K562 (cell line): Measurements from ENCODE around the gene AFAP1. TPM values are rescaled to one million over a fixed set of nuclear protein-coding genes. Genes with fewer than 3 reads are reported as not detected.

ENCODE experiments used
- ATAC-seq: fragments of 200-7000 bp; cut with Tn5 transposase; 3 replicates; pipeline ENCODE4 v1.9.1; 2020; ENCODE audit warnings: moderate library complexity
- BruUV-seq: library from RNA; stranded (reverse); fragments of 400-500 nt; replicated peaks from 2 replicates; lab custom pipeline; 2021; lab: Mats Ljungman, UMichigan
- CTCF ChIA-PET: fragments of 300-600 bp; formaldehyde crosslinking; extraction: SDS; loops from one replicate; lab custom pipeline; 2021; ENCODE audit warnings: low intra/inter-chr PET ratio; lab: Yijun Ruan, JAX
- POLR2A ChIA-PET: fragments of 300-600, 350-650 bp; sonication (Branson Sonifier 250); formaldehyde crosslinking; extraction: SDS; loops from one replicate; lab custom pipeline; 2021; ENCODE audit warnings: antibody characterized with exemption, inconsistent platforms; lab: Yijun Ruan, JAX
- DNase-seq, 4 experiments: peaks; one replicate each; pipeline versions ENCODE4 v3.0.0 to v3.0.0-alpha.2; 2011 to 2018; ENCODE audit warnings: low spot score in 3 of 4, mixed read lengths in 3 of 4; ENCODE audit errors: extremely low read depth in 1 of 4
- FAIRE-seq: peaks from 2 replicates; lab custom pipeline; 2011; peaks lifted over from hg19 to GRCh38; lab: Jason Lieb, UNC
- H2AFZ ChIP-seq: 2 replicates; pipeline ENCODE4 v1.6.0; 2011; ENCODE audit warnings: low read depth, low read length, control low read depth, inconsistent platforms
- H3K27ac ChIP-seq: fragments of 200-600 bp; 3 replicates; pipeline ENCODE4 v1.8.0; 2011; ENCODE audit warnings: low read depth, mild to moderate bottlenecking, control low read depth, inconsistent platforms, low read length, moderate library complexity, mixed read lengths; ENCODE audit errors: extremely low read depth
- H3K27me3 ChIP-seq, 2 experiments: fragments of 300-600 bp in 1 of 2; 2 replicates in 1 of 2; 3 replicates in 1 of 2; pipeline versions ENCODE4 v1.6.0 to v1.8.0; 2011; ENCODE audit warnings: inconsistent platforms in 2 of 2, low read length in 2 of 2, mild to moderate bottlenecking in 1 of 2, mixed read lengths in 1 of 2, moderate library complexity in 1 of 2; ENCODE audit not compliant: control insufficient read depth in 2 of 2, insufficient read depth in 2 of 2
- H3K36me3 ChIP-seq: fragments of 300-600 bp; 3 replicates; pipeline ENCODE4 v1.8.0; 2011; ENCODE audit warnings: mild to moderate bottlenecking, low read length, inconsistent platforms; ENCODE audit not compliant: control insufficient read depth, insufficient read depth
- H3K4me1 ChIP-seq, 2 experiments: fragments of 200-600 bp in 1 of 2; replicated peaks in 1 of 2; 2 replicates in 1 of 2; 3 replicates in 1 of 2; pipeline versions ENCODE4 v1.5.1 to v1.8.0; 2011; ENCODE audit warnings: inconsistent platforms in 2 of 2, low read length in 2 of 2, mild to moderate bottlenecking in 1 of 2, mixed read lengths in 1 of 2, moderate library complexity in 1 of 2; ENCODE audit not compliant: control insufficient read depth in 2 of 2, insufficient read depth in 2 of 2
- H3K4me2 ChIP-seq: 2 replicates; pipeline ENCODE4 v1.6.1; 2011; ENCODE audit warnings: low read length, control low read depth, inconsistent platforms, mixed read lengths; ENCODE audit not compliant: insufficient read depth
- H3K4me3 ChIP-seq: fragments of 200-600 bp; sonication (generic), shearing (Covaris generic); 2 replicates; pipeline ENCODE4 v1.5.1; 2016; ENCODE audit warnings: control low read depth, inconsistent platforms
- H3K79me2 ChIP-seq: fragments of 200-600 bp; 3 replicates; pipeline ENCODE4 v1.8.0; 2011; ENCODE audit warnings: low read length, inconsistent platforms; ENCODE audit not compliant: control insufficient read depth, insufficient read depth
- H3K9ac ChIP-seq, 2 experiments: 2 replicates each; pipeline versions ENCODE4 v1.6.0 to v1.6.1; 2011; ENCODE audit warnings: low read depth in 2 of 2, low read length in 2 of 2, control low read depth in 1 of 2, inconsistent platforms in 1 of 2, mild to moderate bottlenecking in 1 of 2, mixed read lengths in 1 of 2; ENCODE audit not compliant: insufficient read depth in 1 of 2
- H3K9me1 ChIP-seq: one replicate; pipeline ENCODE4 v1.6.0; 2011; ENCODE audit warnings: inconsistent platforms, mild to moderate bottlenecking, low read length, moderate library complexity; ENCODE audit not compliant: control insufficient read depth, insufficient read depth
- H3K9me3 ChIP-seq: replicated peaks from 2 replicates; pipeline ENCODE4 v1.5.1; 2011; ENCODE audit warnings: low read depth, low read length, inconsistent platforms; ENCODE audit not compliant: control insufficient read depth, insufficient read depth
- H4K20me1 ChIP-seq: replicated peaks from 2 replicates; pipeline ENCODE4 v1.6.1; 2011; ENCODE audit warnings: low read length, inconsistent platforms, mixed read lengths; ENCODE audit not compliant: control insufficient read depth, insufficient read depth
- ARID1B ChIP-seq: fragments of 450-650 bp; IDR thresholded peaks from 2 replicates; pipeline ENCODE4 v1.6.1; 2016; ENCODE audit warnings: antibody characterized with exemption, mild to moderate bottlenecking, inconsistent platforms
- ATF6 ChIP-seq: sonication (generic); formaldehyde crosslinking; IDR thresholded peaks from 2 replicates; pipeline ENCODE4 v1.4.0; 2020; ENCODE audit warnings: mild to moderate bottlenecking, missing genetic modification reagents
- CLOCK ChIP-seq: fragments of 250-450 bp; sonication (Bioruptor Pico); IDR thresholded peaks from 2 replicates; pipeline ENCODE4 v1.4.0; 2020; ENCODE audit warnings: mild to moderate bottlenecking, moderate library complexity, borderline replicate concordance
- EP300 ChIP-seq: IDR thresholded peaks from 2 replicates; pipeline ENCODE4 v1.6.1; 2012; ENCODE audit warnings: low read length, improper control_type of control experiment
- ETV6 ChIP-seq, 3 experiments: fragments of 150-350 bp in 1 of 3; sonication (generic) in 1 of 3; formaldehyde crosslinking in 1 of 3; IDR thresholded peaks; 2 replicates each; pipeline versions ENCODE4 v1.6.1 to v1.8.0; 2014 to 2022; ENCODE audit warnings: borderline replicate concordance in 2 of 3, low read depth in 2 of 3, antibody characterized with exemption in 1 of 3, low read length in 1 of 3, mild to moderate bottlenecking in 1 of 3, missing genetic modification reagents in 1 of 3
- MAFK ChIP-seq: IDR thresholded peaks from 2 replicates; pipeline ENCODE4 v1.6.1; 2011; ENCODE audit warnings: low read length, improper control_type of control experiment
- MEIS2 ChIP-seq: fragments of 450-650 bp; IDR thresholded peaks from 2 replicates; pipeline ENCODE4 v1.6.1; 2014; ENCODE audit warnings: mild to moderate bottlenecking; ENCODE audit not compliant: partially characterized antibody
- RBFOX2 ChIP-seq: fragments of 200-400 bp; formaldehyde crosslinking; IDR thresholded peaks from 2 replicates; pipeline ENCODE4 v1.6.1; 2017; ENCODE audit warnings: low read depth, mild to moderate bottlenecking, low read length, moderate library complexity
- SMAD4 ChIP-seq: fragments of 250-450 bp; sonication (Bioruptor Pico); conservative IDR thresholded peaks from 2 replicates; pipeline ENCODE4 v1.8.0; 2021; ENCODE audit warnings: inconsistent platforms, mild to moderate bottlenecking, moderate library complexity
- SOX6 ChIP-seq: fragments of 450-650 bp; IDR thresholded peaks from 2 replicates; pipeline ENCODE4 v1.6.1; 2014; ENCODE audit warnings: mild to moderate bottlenecking
- SPI1 ChIP-seq: IDR thresholded peaks from 2 replicates; pipeline ENCODE4 v1.6.1; 2011; ENCODE audit warnings: low read depth, low read length, control low read depth, borderline replicate concordance
- STAT5A ChIP-seq: IDR thresholded peaks from 2 replicates; pipeline ENCODE4 v1.6.1; 2012; ENCODE audit warnings: low read length, inconsistent platforms, borderline replicate concordance
- TAL1 ChIP-seq: fragments of 450-650 bp; IDR thresholded peaks from 2 replicates; pipeline ENCODE4 v1.6.1; 2016; ENCODE audit warnings: mild to moderate bottlenecking
- TEAD4 ChIP-seq, 2 experiments: sonication (generic) in 1 of 2; formaldehyde crosslinking in 1 of 2; IDR thresholded peaks; 2 replicates each; pipeline versions ENCODE4 v1.6.1 to v1.8.0; 2012 to 2022; ENCODE audit warnings: borderline replicate concordance in 1 of 2, inconsistent platforms in 1 of 2, low read length in 1 of 2, mild to moderate bottlenecking in 1 of 2, missing genetic modification reagents in 1 of 2
- WGBS: fragments of 100-300 bp; shearing (Covaris generic); methylation state at CpG from one replicate; pipeline ENCODE4 v1.1.6; 2016; ENCODE audit warnings: low coverage, mixed read lengths; ENCODE audit not compliant: insufficient coverage; ENCODE audit errors: missing lambda C conversion rate; 5-methylcytosine and 5-hydroxymethylcytosine counted together
- in situ Hi-C: fragments of 300-500 bp; cut with MboI; formaldehyde crosslinking; loops from 4 replicates; pipeline ENCODE4 v1.15.0; 2018; ENCODE audit warnings: inconsistent platforms, mixed read lengths
- intact Hi-C: fragments of 100-400 bp; cut with micrococcal nuclease; formaldehyde crosslinking; loops from 2 replicates; pipeline ENCODE4 v1.14.2; 2022
- polyA plus RNA-seq, 8 experiments: library from polyadenylated mRNA; depleted of rRNA in 4 of 8; stranded (reverse) in 5 of 8; unstranded in 3 of 8; fragments of >200 nt; fragmentation: Nextera tagmentation in 2 of 8; fragmentation: Illumina TruSeq in 1 of 8; extraction: Ambion mirVana in 2 of 8; extraction: Trizol in 1 of 8; gene quantifications; 2 replicates each; pipeline versions ENCODE4 v1.2.1 to v1.2.3, GENCODE V29; 2011 to 2014; ENCODE audit warnings: inconsistent platforms in 1 of 8, missing spikeins in 1 of 8
- total RNA-seq, 7 experiments: library from RNA; depleted of rRNA in 6 of 7; stranded (reverse); fragments of >200 nt in 6 of 7; fragmentation: Illumina TruSeq in 2 of 7; extraction: Trizol in 2 of 7; gene quantifications; 2 replicates each; pipeline versions ENCODE4 v1.2.1 to v1.2.3, GENCODE V29; 2011 to 2021; ENCODE audit warnings: low replicate concordance in 1 of 7

The AFAP1 gene
- total and polyA plus RNA-seq, 9 of the 15 experiments (the other 6 are each of a cell fraction or from before 2014, with no cell fraction given) = 0.07 to 0.42 (median 0.12) TPM; not detected in 1

- no peak for TF ChIP-seq CLOCK (CRISPR knock-in tag)
- no peak for TF ChIP-seq MAFK
These were observed 108.9 kb downstream of the AFAP1 start (continued) for GRCh38 chr4:7830747-7831146.

- no peaks in the 10 kb centered on the region for H3K9me3 ChIP-seq
- H3K4me3 ChIP-seq = no peak overlapping the region
- 2% methylated on average over 10 of the region's 10 CpGs for WGBS
- no peaks in the 10 kb centered on the region for H3K79me2 ChIP-seq
- H3K27me3 ChIP-seq = peaks cover 5 to 24% of the 10 kb centered on the region in 2 experiments; a peak in 3 of 5 replicates
- DNase-seq (no peak), FAIRE-seq (peak; percentile 6), ATAC-seq (no peak)
- H3K36me3 ChIP-seq = no peaks in the 10 kb centered on the region
- POLR2A ChIA-PET = interaction anchor here (0.6 to 1.3 kb wide), 2 partner anchors 9 to 12 kb away, joined by 3 to 5 read pairs; no protein-coding TSS in a partner anchor
- in situ Hi-C loops = no loop called here
- H3K27ac ChIP-seq = no peak overlapping the region
- peaks cover 0 to 21% of the 10 kb centered on the region in 2 experiments; a peak in 3 of 5 replicates for H3K4me1 ChIP-seq
- H2AFZ ChIP-seq = no peak overlapping the region
- H4K20me1 ChIP-seq = no peaks in the 10 kb centered on the region
- H3K9me1 ChIP-seq = no peaks in the 10 kb centered on the region
- no peak overlapping the region for H3K9ac ChIP-seq
- CTCF ChIA-PET = no interaction called here
- BruUV-seq = no TSS peak
- no peak overlapping the region for H3K4me2 ChIP-seq
- intact Hi-C loops = no loop called here
- TF ChIP-seq TEAD4 (IDR thresholded peaks at IDR 0.05; ENCODE audit: low read length) = peak; percentile 54; the same call in 1 of the 2 replicates
- TF ChIP-seq TEAD4 (CRISPR knock-in tag; IDR thresholded peaks at IDR 0.05; ENCODE audit: borderline replicate concordance) = no peak
- no peak for TF ChIP-seq ATF6 (CRISPR knock-in tag)
- TF ChIP-seq MEIS2 = peak; percentile 17
- 0 out of 2 replicates have a peak, but pooled peaks have one; percentile 46 for TF ChIP-seq SOX6
- peak; percentile 41; the same call in 1 of the 2 replicates for TF ChIP-seq TAL1
- 0 out of 2 replicates have a peak, but pooled peaks have one; percentile 21 for TF ChIP-seq STAT5A
- TF ChIP-seq SMAD4 (CRISPR knock-in tag) = peak; percentile 87
- TF ChIP-seq RBFOX2 = no peak
- TF ChIP-seq EP300 = 0 out of 2 replicates have a peak, but pooled peaks have one; percentile 25
- TF ChIP-seq ARID1B = peak; percentile 34; the same call in 1 of the 2 replicates
- TF ChIP-seq ETV6 (IDR thresholded peaks at IDR 0.05; ENCODE audit: borderline replicate concordance in 1 of 2, low read depth in 2 of 2, low read length in 1 of 2) = no peak
- TF ChIP-seq ETV6 (CRISPR knock-in tag; IDR thresholded peaks at IDR 0.05; ENCODE audit: borderline replicate concordance) = no peak
- TF ChIP-seq SPI1 = peak; percentile 67; the same call in 1 of the 2 replicates
These were observed 109.7 kb downstream of the AFAP1 start for GRCh38 chr4:7829652-7830580.
